Kidney (tissue), 14 donors: Measurements from ENCODE around the gene ELK4. TPM values are rescaled to one million over a fixed set of nuclear protein-coding genes. Genes with fewer than 3 reads are reported as not detected.
A peak's percentile ranks its signal among the peaks of the same experiment; 100 is the strongest.

ENCODE experiments used
- DNase-seq, 5 donors: peaks; one replicate each; pipeline ENCODE4 v3.0.0-alpha.2; 2013 to 2020
- FAIRE-seq: peaks from 2 replicates; lab custom pipeline; 2012; peaks lifted over from hg19 to GRCh38; lab: Jason Lieb, UNC
- H3K27ac ChIP-seq, 2 donors: one replicate each; pipeline ENCODE4 v1.7.0; 2013; ENCODE audit warnings: low read depth in 2 of 2, low read length in 2 of 2, inconsistent platforms in 1 of 2
- H3K27me3 ChIP-seq: one replicate; pipeline ENCODE4 v1.7.1; 2013; ENCODE audit warnings: low read length, inconsistent platforms; ENCODE audit not compliant: control insufficient read depth, insufficient read depth
- H3K36me3 ChIP-seq, 3 donors: one replicate each; pipeline versions ENCODE4 v1.7.0 to v1.7.1; 2013; ENCODE audit warnings: low read length in 3 of 3, control low read depth in 1 of 3, inconsistent platforms in 1 of 3; ENCODE audit not compliant: insufficient read depth in 3 of 3, control insufficient read depth in 2 of 3
- H3K4me1 ChIP-seq, 3 donors: one replicate each; pipeline versions ENCODE4 v1.7.0 to v1.7.1; 2013; ENCODE audit warnings: low read length in 3 of 3, inconsistent platforms in 1 of 3, low read depth in 1 of 3; ENCODE audit not compliant: control insufficient read depth in 2 of 3, insufficient read depth in 2 of 3
- H3K4me3 ChIP-seq, 3 donors: one replicate each; pipeline versions ENCODE4 v1.7.0 to v1.8.1; 2013; ENCODE audit warnings: low read length in 3 of 3, control low read depth in 1 of 3, inconsistent platforms in 1 of 3
- H3K9ac ChIP-seq, 3 donors: one replicate each; pipeline versions ENCODE4 v1.7.0 to v1.7.1; 2013; ENCODE audit warnings: low read length in 3 of 3, control low read depth in 1 of 3, inconsistent platforms in 1 of 3
- H3K9me3 ChIP-seq, 3 donors: one replicate each; pipeline versions ENCODE4 v1.7.0 to v1.7.1; 2013; ENCODE audit warnings: low read length in 3 of 3, control low read depth in 1 of 3, inconsistent platforms in 1 of 3; ENCODE audit not compliant: control insufficient read depth in 2 of 3, insufficient read depth in 1 of 3
- intact Hi-C: fragments of 100-400 bp; cut with DNase I; formaldehyde crosslinking; loops from one replicate; pipeline ENCODE4 v1.11.1; 2022
- polyA plus RNA-seq: library from polyadenylated mRNA; stranded (reverse); fragments of 350-450 nt; fragmentation: Illumina TruSeq; extraction: RNeasy Lipid Tissue Mini Kit (QIAGEN cat#74804); gene quantifications from one replicate; pipeline ENCODE4 v1.2.3, GENCODE V29; 2014; ENCODE audit warnings: low read depth, low replicate concordance; ENCODE audit not compliant: insufficient read depth
- total RNA-seq: library from RNA; stranded (reverse); fragmentation: NEBNext Ultra II Directional; extraction: Animal tissue kit (Norgen Biotek cat#: 25700); gene quantifications from one replicate; pipeline ENCODE4 v1.2.1, GENCODE V29; 2021
- TF ChIP-seq, protein P1 (sequence below): IDR thresholded peaks from 3 replicates; pipeline ENCODE4 v1.5.1; 2012; ENCODE audit warnings: mild to moderate bottlenecking, moderate library complexity, borderline replicate concordance; ENCODE audit not compliant: insufficient read depth; ENCODE audit errors: extremely low read depth
- donor health status: control.
- donor health status: control.
- donor health status: control.
- donor health status: control.
- donor health status: control.
- donor health status: DM: yes; HTN: yes; CAD: no.
- donor health status: Normal renal cell carcinoma (clear cell type).

ELK4 gene
- total and polyA plus RNA-seq, 2 donors from 2014 or later, result 4.2 to 87.3 TPM

GRCh38 chr1:205631010-205631767, 622 bp downstream of the ELK4 start:
- FAIRE-seq, result no peak
- Histone ChIP-seq H3K9ac (peak overlapping the region; percentile 75 to 94 (median 90)), H3K9me3 (no peaks in the 10 kb centered on the region), H3K27me3 (no peaks in the 10 kb centered on the region), H3K36me3 (no peaks in the 10 kb centered on the region), H3K4me1 (peaks cover 6 to 11% (median 10%) of the 10 kb centered on the region in 3 donors), H3K4me3 (peak overlapping the region; percentile 73 to 87 (median 86)), H3K27ac (peak overlapping the region; percentile 91 to 96)
- intact Hi-C loops, result no loop called here
- TF ChIP-seq, protein P1, sequence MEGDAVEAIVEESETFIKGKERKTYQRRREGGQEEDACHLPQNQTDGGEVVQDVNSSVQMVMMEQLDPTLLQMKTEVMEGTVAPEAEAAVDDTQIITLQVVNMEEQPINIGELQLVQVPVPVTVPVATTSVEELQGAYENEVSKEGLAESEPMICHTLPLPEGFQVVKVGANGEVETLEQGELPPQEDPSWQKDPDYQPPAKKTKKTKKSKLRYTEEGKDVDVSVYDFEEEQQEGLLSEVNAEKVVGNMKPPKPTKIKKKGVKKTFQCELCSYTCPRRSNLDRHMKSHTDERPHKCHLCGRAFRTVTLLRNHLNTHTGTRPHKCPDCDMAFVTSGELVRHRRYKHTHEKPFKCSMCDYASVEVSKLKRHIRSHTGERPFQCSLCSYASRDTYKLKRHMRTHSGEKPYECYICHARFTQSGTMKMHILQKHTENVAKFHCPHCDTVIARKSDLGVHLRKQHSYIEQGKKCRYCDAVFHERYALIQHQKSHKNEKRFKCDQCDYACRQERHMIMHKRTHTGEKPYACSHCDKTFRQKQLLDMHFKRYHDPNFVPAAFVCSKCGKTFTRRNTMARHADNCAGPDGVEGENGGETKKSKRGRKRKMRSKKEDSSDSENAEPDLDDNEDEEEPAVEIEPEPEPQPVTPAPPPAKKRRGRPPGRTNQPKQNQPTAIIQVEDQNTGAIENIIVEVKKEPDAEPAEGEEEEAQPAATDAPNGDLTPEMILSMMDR, result no peak
- DNase-seq, result peak; percentile 84 to 95 (median 88)

DNA sequence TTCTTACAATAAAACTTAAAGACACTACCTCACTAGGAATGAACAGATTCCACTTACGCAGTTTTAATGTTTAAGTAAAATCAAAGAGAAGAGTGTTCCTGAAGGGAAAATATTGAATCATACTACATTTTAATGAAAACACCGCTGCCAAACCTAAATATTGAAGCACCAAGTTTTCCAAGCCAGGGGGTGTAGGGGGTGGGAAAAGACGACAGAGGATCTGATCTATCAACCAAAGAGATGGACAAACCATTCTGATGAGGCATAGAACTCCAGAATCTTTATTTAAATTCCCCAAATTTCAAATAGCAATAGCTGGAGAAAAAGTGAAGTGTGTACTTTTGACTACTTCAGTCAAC, 1.2 kb downstream of the ELK4 start:
- H3K9ac ChIP-seq, result peak overlapping the region; percentile 75 to 94 (median 90)
- peak overlapping the region; percentile 73 to 87 (median 86) for H3K4me3 ChIP-seq
- H3K27ac ChIP-seq, result peak overlapping the region; percentile 91 to 96
- no peaks in the 10 kb centered on the region for H3K27me3 ChIP-seq
- intact Hi-C loops, result no loop called here
- no peaks in the 10 kb centered on the region for H3K36me3 ChIP-seq
- DNase-seq (no peak), FAIRE-seq (no peak)
- no peaks in the 10 kb centered on the region for H3K9me3 ChIP-seq
- TF ChIP-seq, protein P1, result no peak
- H3K4me1 ChIP-seq, result peaks cover 6 to 11% (median 10%) of the 10 kb centered on the region in 3 donors

- intact Hi-C loops, result no loop called here
- no peaks in the 10 kb centered on the region for H3K27me3 ChIP-seq
- H3K4me3 ChIP-seq, result peak overlapping the region; percentile 73 to 87 (median 86)
- peak in 2 of 5 donors; percentile 55 to 73 for DNase-seq
- H3K9me3 ChIP-seq, result no peaks in the 10 kb centered on the region
- H3K27ac ChIP-seq, result peak overlapping the region; percentile 91 to 96
- no peaks in the 10 kb centered on the region for H3K36me3 ChIP-seq
- peak overlapping the region; percentile 75 to 94 (median 90) for H3K9ac ChIP-seq
- TF ChIP-seq, protein P1, result no peak
- H3K4me1 ChIP-seq, result peaks cover 6 to 11% (median 10%) of the 10 kb centered on the region in 3 donors
- FAIRE-seq, result no peak
Observed at GRCh38 chr1:205630241-205630640, 1.6 kb downstream of the ELK4 start.
